T-helper 1 cell (primary cell): ENCODE measurements around the gene ZNF536.
"Not testable (repeated sequence)": the region's sequence is repeated elsewhere in the genome, so short reads cannot be mapped to it uniquely, and the experiment has no call there.

ENCODE experiments used
- DNase-seq, 5 donors: peaks; one replicate each; pipeline ENCODE4 v3.0.0-alpha.2; 2012 to 2020

The ZNF536 gene

DNA sequence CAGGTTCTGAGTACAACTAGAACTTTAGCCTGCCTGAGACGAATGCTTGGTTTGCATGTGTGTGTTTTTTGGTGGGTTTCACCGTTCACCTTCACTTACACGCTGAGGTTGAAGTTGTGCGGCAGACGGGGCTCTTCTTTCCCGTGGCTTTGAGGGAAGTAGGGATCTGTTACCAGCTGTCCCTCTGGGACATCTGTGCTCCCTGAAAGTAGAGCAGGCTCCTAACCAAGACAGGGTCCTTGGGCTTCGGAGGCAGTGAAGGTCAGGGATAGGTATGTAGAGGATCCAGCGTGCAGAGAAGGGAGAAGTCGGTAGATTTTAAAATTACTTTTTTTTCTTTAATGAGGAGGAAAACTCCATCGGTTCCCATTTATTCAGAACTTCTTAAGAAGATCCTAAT, 48.7 kb downstream of the ZNF536 start:
- DNase-seq: no peak

DNA sequence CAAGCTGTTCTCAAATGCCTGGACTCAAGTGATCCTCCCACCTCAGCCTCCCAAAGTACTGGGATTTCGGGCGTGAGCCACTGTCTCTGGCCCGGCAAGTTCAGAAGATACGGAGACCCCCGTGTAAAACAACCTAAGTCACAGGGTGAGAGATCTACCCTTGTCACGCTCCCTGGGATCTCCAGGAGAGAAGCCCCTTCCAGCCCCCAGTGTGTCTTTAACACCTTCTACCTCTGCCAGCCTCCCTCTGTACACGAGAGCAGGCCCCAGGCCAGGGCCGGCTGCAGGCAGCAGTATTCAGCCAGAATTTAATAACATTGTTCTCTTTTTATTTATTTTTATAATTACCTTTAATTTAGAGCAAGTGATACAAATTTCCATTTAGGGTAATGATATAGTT, 49.4 kb downstream of the ZNF536 start:
- DNase-seq: no peak

DNA sequence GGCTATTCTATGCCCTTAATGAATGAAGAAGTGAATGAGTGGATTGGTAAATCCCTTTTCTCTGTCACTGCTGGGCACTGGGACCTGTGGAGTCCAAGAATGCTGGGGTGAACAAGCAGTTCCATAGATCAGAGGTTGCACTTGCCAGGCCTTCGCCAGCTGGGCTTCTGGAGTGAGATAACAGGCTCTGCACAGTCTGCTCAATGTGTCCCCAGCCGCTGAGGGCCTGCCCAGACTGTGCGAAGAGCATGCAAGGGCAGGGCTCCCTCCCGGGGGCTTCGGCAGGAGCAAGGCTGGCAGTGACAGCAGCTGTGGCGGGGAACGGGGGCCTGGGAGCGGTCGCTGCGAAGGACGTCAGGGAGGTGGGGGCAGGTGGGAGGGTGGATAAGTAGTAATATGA, 51.3 kb downstream of the ZNF536 start:
- DNase-seq: no peak

DNA sequence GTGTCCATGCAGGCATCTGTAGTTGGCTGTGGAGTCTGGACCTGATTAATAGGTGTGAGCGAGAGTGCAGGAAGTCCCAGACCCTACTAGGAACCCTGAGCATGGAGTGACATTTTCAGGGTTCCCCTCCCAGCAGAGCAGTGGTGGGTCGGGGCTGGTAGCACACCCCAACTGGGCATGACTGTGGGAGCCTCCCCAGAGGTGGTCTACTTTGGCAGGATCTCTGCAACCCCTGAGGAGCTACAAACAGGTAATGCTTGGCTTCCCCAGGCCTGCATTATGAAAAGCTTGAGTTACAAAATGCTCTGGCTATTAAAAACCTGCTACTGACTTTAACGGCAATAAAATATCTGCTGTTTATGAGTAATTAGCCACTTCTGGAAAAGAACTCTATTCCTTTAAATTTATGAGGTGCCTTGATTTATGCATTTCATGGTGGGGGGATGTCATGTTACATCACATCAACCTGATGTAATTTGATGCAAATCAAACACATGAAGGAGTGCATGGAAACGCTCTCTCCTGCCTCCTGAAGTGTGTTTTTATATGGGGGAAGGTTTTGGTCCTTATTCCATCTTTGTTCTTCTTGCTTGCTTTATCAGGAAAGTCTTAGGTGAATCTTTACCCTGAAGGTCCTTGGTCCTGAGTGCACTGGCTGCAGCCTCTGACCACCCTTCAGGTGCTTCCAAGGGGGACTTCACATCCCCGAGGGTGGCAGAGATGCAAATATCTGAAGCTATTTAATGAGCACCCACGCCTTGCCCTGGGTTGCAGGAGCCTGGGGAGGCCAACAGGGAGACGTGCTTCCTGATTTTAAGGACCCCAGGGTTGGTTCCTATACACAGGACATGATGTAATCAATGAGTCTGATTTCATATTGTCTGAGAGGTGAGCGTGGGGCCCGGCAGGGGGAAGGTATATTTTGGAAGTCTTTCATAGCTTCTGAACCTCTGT, 54.0 kb downstream of the ZNF536 start:
- DNase-seq: no peak

DNA sequence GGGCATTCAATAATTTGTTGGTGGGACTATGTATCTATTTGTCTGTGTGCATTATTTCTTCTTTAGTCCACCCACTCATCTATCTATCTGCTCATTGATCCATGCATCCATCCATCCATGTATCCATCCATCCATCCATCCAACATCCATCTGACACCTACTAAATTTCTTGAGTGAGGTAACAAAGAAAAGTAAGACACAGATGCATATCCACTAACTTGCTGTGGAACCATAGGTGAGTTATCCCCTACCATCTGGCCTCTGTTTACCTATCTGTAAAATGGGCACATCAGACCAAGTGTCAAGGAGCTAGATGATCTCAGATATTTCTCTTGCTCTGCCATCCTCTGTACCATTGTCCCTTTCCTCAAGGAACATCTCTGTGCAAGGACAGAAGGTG, 54.7 kb downstream of the ZNF536 start:
- DNase-seq: no peak

DNA sequence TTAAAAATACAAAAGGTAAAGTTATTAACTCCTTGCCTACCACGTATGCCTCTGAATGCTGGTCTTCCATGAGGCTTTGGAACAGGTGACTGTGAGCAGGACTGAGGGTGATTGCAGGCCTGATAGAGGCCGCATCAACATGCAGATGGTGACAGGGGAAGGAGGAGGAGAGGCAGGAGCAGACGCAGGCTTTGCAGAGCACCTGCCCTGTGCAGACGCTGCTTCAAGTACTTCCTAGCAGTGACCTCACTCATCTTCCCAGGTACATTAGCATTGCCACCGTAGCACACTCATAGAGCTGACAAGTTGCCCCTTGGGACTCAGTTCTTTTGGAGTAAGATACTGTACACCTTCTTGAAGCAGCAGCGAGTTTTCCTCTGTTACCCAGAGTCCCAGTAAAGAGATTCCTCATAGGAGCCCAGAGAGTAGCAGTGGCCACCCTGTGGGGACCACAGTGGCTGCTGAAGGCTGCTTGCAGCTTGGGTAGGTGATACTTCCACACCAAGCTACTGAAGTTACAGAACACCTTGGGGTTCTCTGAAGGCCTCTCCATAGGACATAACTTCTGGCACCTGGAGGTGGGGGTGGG, 56.0 kb downstream of the ZNF536 start:
- no peak for DNase-seq

DNA sequence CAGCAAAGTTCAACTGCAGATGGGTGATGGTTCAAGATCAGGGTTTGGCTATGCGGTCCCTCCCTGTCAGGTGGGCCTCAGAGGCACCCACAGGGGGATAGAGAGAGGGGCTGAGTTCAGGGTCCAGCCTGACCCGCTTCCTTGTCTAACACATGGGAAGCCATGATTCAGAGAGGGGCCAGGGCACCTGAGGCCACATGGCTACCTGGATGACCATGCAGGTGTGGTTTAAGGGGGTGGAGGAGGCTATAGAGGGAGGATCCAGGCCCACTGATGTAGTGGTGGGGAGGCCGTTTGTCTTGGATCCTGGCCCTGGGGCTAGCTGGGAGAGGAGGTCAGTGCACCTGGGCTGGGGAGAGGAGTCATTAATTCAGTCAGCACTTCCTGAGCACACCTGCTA, 56.7 kb downstream of the ZNF536 start:
- no peak for DNase-seq

DNA sequence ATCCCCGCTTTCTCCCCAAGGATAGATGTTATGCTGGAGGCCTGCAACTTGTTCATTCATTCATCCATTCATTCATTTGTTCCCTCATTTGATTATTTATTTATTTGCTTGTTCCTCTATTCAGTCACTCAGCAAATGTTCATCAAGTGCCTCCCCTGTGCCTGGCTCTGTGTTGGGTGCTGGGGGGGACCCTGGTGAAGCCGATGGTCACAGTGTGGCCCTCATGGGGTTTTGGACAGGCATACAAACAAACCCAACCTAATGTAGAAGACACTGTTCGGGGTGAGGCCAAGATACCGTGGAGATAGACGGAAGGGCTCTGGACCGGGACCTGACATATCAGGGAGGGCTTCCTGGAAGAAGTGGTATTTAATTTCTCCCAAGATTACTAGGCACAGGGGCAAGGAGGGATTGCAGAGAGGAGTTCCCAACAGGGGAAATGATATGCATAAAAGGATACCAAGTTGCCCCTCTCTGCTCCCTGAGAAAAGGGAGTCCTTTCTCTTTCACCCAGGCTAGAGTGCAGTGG, 58.1 kb downstream of the ZNF536 start:
- no peak for DNase-seq

DNA sequence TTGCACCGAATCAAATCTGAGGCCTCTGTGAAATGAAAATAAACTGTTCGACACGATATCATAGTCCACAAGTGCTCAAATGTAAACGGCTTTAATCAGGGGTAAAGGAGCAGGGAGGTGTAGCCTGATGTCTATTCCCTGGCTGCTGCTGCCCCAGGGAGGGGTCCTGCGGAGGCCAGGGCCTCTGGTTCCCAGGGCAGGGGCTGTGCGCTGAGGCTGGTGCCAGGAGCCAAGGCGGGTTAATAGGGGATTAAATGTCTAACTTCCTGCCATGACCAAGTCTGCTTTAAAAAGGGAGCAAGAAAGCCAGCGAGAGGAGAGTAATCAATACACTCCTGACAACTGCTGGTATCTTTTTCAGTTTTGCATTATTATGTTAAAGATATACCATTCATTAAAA, 59.4 kb downstream of the ZNF536 start:
- no peak for DNase-seq

DNA sequence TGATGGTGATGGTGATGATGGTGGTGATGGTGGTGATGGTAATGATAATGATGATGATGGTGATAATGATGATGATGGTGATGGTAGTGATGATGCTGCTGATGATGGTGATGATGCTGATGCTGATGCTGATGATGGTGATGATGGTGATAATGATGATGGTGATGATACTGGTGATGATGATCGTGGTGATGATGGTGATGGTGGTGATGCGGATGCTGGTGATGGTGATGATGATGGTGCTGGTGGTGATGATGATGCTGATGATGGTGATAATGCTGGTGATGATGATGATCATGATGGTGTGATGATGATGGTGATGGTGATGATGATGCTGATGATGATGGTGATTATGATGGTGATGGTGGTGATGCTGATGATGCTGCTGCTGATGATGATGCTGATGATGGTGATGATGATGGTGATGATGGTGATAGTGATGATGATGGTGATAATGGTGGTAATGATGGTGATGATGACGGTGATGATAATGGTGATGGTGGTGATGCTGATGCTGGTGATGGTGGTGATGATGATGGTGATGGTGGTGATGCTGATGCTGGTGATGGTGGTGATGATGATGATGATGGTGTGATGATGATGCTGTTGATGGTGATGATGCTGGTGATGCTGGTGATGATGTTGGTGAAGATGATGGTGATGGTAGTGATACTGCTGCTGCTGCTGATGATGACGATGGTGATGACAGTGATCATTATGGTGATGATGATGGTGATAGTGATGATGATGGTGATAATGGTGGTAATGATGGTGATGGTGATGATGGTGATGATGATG, 62.8 kb downstream of the ZNF536 start:
- no peak for DNase-seq

DNA sequence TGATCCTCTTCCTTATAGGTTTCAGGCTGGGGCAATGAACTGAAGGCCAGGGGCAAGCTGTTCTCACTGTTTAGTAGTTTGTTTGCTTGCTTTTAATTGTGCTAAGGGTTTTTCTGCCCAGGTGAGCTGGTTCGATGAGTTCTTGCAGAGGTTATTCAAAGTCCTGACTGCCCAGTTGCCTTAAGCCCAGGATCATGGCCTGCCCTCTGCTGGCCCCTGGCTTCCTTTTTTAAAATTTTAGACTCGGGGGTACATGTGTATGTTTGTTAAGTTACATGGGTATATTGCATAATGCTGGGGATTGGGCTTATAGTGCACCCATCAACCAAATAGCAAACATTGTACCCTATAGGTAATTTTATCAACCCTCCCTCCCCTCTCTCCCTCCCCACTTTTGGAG, 65.7 kb downstream of the ZNF536 start:
- no peak for DNase-seq

DNA sequence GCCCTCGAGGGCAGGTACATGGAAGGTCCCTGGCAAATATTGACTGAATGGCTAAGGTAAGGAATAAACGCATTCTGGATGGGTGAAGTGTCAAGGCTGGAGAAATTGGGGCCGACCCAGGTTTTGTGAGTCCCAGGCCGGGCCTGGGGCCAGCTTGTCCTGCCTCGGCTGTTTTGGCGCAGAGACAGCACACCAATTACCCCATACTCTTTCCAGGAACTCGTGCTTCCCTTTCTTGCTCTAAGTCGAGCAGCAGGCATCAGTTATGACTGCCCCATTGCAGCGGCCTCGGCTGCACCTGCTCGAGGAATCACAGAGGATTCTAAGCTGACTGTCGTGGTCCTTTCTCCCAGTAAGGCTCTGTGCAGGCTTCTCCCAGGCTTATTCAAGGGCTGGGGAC, 67.1 kb downstream of the ZNF536 start:
- no peak for DNase-seq

DNA sequence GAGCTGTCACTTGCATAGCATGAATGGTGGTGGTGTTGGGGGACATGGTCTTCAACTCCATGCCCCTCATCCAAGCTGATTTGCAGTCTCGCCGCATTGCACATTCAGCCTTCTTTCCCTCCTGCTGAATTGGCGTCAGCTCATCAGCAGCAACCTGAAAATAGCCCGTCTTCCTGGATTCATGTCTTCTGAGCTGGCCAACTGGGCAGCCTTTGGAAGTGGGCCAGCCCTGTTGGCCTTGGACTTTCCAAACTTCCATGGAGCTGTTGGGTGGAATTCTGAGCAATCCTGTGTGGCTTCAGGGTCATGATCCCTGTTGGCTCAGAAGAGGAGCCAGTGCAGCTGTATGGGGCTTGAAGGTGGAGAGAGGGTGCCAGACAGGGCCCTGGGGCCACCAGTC, 68.8 kb downstream of the ZNF536 start:
- no peak for DNase-seq

DNA sequence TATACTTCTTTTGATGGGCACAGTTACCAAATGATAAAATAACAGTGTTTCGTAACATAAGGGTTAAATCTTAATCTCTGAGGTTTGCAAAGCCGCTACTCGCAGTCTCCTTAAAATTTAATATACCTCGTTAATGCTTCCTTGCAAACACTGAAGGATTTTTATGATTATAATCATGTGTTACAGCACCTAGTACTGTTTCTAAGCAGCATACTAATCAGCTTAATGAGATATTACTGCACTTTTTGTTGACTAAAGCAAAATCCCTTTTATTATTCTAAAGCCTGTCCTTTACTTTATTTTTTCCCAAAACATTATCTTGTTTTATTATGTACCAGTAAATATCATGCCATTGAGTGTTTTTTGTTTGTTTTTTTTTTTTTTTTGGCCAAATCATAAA, 70.5 kb downstream of the ZNF536 start:
- no peak for DNase-seq

DNA sequence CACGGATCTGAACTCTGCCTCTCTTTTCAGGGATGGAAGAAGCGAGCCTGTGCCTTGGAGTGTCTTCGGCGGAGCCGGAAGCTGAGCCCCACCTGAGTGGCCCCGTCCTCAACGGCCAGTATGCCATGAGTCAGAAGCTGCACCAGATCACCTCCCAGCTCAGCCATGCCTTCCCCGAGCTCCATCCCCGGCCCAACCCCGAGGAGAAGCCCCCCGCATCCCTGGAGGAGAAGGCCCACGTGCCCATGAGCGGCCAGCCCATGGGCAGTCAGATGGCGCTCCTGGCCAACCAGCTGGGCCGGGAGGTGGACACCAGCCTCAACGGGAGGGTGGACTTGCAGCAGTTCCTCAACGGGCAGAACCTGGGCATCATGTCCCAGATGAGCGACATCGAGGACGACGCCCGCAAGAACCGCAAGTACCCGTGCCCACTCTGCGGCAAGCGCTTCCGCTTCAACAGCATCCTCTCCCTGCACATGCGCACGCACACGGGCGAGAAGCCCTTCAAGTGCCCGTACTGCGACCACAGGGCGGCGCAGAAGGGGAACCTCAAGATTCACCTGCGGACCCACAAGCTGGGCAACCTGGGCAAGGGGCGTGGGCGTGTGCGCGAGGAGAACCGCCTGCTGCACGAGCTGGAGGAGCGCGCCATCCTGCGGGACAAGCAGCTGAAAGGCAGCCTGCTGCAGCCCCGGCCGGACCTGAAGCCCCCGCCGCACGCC, 71.5 kb downstream of the ZNF536 start:
- no peak for DNase-seq

DNA sequence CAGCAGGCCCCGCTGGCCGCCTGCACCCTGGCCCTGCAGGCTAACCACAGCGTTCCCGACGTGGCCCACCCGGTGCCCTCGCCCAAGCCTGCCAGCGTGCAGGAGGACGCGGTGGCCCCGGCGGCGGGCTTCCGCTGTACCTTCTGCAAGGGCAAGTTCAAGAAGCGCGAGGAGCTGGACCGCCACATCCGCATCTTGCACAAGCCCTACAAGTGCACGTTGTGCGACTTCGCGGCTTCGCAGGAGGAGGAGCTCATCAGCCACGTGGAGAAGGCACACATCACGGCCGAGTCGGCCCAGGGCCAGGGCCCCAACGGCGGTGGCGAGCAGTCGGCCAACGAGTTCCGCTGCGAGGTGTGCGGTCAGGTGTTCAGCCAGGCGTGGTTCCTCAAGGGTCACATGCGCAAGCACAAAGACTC, 72.1 kb downstream of the ZNF536 start:
- no peak for DNase-seq

DNA sequence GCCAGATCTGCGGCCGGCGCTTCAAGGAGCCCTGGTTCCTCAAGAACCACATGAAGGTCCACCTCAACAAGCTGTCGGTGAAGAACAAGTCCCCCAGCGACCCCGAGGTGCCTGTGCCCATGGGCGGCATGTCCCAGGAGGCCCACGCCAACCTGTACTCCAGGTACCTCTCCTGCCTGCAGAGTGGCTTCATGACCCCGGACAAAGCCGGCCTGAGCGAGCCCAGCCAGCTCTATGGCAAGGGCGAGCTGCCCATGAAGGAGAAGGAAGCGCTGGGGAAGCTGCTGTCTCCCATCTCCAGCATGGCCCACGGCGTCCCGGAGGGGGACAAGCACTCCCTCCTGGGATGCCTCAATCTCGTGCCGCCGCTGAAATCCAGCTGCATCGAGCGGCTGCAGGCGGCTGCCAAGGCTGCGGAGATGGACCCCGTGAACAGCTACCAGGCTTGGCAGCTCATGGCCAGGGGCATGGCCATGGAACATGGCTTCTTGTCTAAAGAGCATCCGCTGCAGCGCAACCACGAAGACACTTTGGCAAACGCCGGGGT, 72.6 kb downstream of the ZNF536 start:
- DNase-seq: no peak

DNA sequence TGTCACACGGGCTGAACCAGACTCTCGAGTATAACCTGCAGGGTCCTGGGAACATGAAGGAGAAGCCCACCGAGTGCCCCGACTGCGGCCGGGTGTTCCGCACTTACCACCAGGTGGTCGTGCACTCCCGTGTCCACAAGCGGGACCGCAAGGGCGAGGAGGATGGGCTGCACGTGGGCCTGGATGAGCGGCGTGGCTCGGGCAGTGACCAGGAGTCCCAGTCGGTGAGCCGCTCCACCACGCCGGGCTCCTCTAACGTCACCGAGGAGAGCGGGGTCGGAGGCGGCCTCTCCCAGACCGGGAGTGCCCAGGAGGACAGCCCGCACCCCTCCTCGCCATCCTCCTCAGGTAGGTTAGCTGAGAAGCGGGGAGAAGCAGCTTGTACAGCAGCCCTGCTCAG, 73.2 kb downstream of the ZNF536 start:
- DNase-seq: no peak

DNA sequence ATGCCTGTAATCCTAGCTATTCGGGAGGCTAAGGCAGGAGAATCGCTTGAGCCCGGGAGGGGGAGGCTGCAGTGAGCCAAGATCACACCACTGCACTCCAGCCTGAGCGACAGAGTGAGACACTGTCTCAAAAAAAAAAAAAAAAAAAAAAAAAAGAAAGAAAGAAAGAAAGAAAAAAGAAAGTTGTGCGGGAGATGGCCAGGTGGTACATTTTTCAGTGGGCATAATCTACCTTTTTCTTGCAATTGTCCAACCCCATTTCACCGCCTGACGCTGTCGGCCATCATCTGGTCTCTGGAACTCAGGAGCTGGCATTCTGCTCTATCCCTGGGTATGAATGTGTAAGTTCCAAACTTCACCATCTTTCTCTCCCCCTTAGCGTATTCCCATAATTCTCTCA, 73.9 kb downstream of the ZNF536 start:
- not testable (repeated sequence) for DNase-seq

DNA sequence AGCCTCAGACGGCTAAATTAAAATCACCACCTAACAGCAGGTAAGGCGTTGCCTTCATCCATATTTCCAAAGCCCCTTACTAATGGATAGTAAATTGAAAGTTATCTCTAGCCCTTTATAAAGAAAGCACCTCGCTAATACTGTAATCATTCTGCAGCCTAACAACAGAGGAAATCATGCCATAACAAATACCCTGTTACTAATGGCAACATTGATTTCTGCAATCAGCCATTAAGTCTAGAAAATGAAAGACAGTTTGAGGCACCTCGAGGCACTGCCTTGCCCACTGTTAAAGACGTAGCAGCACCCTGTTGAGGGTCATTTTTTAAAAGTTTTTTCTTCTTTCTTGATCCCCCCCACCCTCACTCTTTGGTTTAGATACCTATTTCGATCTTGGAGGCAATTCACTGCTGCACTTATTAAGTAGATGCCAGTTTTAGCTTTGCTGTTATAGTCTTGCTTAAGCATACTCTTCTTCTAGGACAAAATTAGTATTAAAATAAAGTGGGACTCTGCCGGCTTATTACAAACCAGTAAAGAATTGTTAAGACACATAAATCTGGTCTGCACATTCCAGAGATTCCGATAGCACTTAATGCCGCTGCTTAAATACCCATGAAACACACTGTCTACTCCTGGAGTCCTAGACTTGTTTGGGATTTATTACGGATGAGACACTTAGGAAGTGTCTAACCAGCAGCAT, 74.8 kb downstream of the ZNF536 start:
- DNase-seq: no peak

DNA sequence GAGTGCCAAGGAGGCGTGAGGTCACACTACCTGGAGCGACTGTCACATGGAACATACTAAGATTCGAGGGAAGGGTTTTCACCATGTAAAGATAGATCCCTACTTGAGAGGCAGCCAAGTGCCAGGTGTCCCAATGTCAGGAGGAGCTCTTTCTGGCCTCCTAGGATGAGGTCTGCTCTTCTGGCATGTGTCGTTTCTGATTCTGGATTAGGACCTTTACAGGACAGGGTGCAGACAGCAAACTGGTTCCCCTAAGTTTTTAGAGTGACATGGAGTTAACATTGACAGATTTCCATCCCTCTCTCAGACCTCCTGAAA, 75.3 kb downstream of the ZNF536 start:
- DNase-seq: no peak
